ENCODE results near the gene MEGF11.

DNA sequence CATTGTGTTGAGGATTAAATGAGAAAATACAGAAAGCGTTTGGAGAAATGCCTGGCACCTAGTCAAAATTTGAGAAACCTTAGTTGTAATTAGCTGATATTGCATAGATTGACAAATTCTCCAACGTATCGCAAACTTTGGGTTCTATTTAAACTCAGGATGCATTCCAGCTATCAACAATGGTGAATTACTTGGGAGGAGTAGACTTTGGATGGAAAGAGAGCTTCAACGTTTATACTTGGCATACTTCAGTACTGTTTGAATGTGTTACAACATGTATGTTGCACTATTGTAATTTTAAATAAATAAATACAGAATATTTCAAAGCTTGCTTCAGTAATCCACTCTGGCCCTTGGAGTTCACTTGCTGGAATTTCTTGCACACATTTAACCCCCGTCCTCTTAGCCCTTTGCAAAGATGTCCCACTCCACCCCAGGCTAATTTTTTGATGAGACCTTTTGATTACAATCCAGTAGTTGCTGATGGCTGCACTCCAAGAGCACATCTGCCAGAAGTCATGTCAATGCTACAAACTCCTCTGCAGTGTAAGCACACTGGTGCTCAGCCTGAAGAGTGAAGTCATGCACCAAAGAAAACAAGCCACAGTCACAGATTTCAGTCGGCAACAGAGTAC is 35.1 kb upstream of the MEGF11 start:
- TF ChIP-seq, protein P1, sequence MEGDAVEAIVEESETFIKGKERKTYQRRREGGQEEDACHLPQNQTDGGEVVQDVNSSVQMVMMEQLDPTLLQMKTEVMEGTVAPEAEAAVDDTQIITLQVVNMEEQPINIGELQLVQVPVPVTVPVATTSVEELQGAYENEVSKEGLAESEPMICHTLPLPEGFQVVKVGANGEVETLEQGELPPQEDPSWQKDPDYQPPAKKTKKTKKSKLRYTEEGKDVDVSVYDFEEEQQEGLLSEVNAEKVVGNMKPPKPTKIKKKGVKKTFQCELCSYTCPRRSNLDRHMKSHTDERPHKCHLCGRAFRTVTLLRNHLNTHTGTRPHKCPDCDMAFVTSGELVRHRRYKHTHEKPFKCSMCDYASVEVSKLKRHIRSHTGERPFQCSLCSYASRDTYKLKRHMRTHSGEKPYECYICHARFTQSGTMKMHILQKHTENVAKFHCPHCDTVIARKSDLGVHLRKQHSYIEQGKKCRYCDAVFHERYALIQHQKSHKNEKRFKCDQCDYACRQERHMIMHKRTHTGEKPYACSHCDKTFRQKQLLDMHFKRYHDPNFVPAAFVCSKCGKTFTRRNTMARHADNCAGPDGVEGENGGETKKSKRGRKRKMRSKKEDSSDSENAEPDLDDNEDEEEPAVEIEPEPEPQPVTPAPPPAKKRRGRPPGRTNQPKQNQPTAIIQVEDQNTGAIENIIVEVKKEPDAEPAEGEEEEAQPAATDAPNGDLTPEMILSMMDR (IDR thresholded peaks at IDR 0.05): no peak
- no peak for TF ChIP-seq POLR2A (IDR thresholded peaks at IDR 0.05)
